ENCODE measurements around the gene LRP1B.
"Not testable (repeated sequence)": the region's sequence is repeated elsewhere in the genome, so short reads cannot be mapped to it uniquely, and the experiment has no call there.

Gene LRP1B

DNA sequence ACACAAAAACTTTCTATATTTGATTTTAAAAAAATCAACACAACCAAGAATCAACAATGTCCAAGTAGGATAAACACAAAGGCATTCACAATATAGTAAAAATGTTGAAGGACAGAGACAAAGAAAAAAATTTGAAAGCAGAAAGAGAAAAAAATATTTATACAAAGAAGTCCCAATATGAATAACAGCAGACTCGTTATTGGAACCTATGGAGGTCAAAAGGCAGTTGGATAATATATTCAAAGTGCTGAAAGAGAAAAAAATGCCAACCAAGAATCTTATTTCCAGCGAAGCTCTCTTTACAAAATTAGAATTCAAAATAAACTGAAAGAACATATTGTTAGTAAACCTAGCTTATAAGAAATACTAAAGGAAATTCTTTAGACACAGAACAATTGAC is 859.5 kb downstream of the LRP1B start:
- no peaks in the 10 kb centered on the region for H3K27me3 Mint-ChIP-seq

DNA sequence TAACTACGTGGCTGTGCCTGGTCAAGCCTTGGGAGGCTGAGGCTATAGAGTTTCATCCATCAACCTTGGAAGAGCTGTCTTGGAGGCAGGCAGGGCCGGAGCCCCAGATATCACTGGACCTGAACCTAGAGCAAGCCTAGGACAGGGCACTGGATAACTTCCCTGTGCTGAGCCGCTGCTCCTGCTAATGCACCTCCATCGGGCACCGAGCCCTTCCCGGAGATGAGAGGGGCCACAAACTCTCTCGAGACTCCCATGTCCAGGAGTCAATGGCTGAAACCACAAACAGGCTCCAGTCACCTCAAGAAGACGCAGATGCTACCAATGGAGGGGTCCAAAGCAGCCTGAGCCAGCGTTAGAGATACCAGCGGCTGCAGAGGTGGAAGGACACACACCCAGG is 866.0 kb downstream of the LRP1B start:
- H3K4me1 Mint-ChIP-seq (ENCODE audit: low read depth) = no peaks in the 10 kb centered on the region
- H3K27ac Mint-ChIP-seq = no peak overlapping the region
- H3K9me3 Mint-ChIP-seq = peaks cover 14% of the 10 kb centered on the region
- no peaks in the 10 kb centered on the region for H3K27me3 Mint-ChIP-seq
- no peak overlapping the region for H3K4me3 Mint-ChIP-seq
- no peaks in the 10 kb centered on the region for H3K36me3 Mint-ChIP-seq (ENCODE audit: low read depth)
- intact Hi-C loops (cut with micrococcal nuclease) = no loop called here

More for the DNA sequence above, 859.5 kb downstream of the LRP1B start:
- Mint-ChIP-seq H3K4me3 (no peak overlapping the region), H3K9me3 (peaks cover 29% of the 10 kb centered on the region), H3K4me1 (ENCODE audit: low read depth) (no peaks in the 10 kb centered on the region), H3K36me3 (ENCODE audit: low read depth) (no peaks in the 10 kb centered on the region), H3K27ac (no peak overlapping the region)
- intact Hi-C loops (cut with micrococcal nuclease) = no loop called here

GRCh38 chr2:141260911-141261310 is 869.9 kb downstream of the LRP1B start:
- Mint-ChIP-seq H3K36me3 (ENCODE audit: low read depth) (no peaks in the 10 kb centered on the region), H3K4me1 (ENCODE audit: low read depth) (no peaks in the 10 kb centered on the region), H3K27ac (no peak overlapping the region), H3K4me3 (no peak overlapping the region), H3K27me3 (no peaks in the 10 kb centered on the region), H3K9me3 (no peaks in the 10 kb centered on the region)
- intact Hi-C loops (cut with micrococcal nuclease) = no loop called here

GRCh38 chr2:141259683-141260082 is 871.1 kb downstream of the LRP1B start:
- H3K4me1 Mint-ChIP-seq (ENCODE audit: low read depth) = no peaks in the 10 kb centered on the region
- H3K27ac Mint-ChIP-seq = no peak overlapping the region
- intact Hi-C loops (cut with micrococcal nuclease) = no loop called here
- H3K27me3 Mint-ChIP-seq = no peaks in the 10 kb centered on the region
- no peak overlapping the region for H3K4me3 Mint-ChIP-seq
- H3K36me3 Mint-ChIP-seq (ENCODE audit: low read depth) = no peaks in the 10 kb centered on the region
- no peaks in the 10 kb centered on the region for H3K9me3 Mint-ChIP-seq

GRCh38 chr2:141242008-141242407 is 888.8 kb downstream of the LRP1B start:
- Mint-ChIP-seq H3K27me3 (no peaks in the 10 kb centered on the region), H3K4me1 (ENCODE audit: low read depth) (no peaks in the 10 kb centered on the region), H3K9me3 (peaks cover 11% of the 10 kb centered on the region), H3K27ac (no peak overlapping the region), H3K36me3 (ENCODE audit: low read depth) (no peaks in the 10 kb centered on the region), H3K4me3 (no peak overlapping the region)
- intact Hi-C loops (cut with micrococcal nuclease) = no loop called here

GRCh38 chr2:141226560-141226959 is 904.3 kb downstream of the LRP1B start:
- Mint-ChIP-seq H3K27ac (no peak overlapping the region), H3K4me1 (ENCODE audit: low read depth) (no peaks in the 10 kb centered on the region)
- intact Hi-C loops (cut with micrococcal nuclease) = no loop called here

DNA sequence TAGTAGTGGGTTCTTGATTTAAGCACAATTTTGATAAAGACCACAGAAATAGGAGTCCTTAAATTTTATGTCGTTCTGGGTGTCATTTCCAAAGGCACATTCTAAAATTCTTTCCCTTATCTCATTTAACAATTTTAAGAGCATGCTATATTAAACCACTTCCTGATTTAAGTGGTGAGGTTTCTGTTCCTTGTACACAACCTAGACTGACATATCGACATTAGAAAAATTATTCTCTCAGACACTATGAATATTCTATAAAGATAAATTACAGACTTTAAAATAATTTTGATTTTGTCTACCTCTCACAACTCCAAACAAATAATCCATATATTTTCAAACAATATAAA is 923.8 kb downstream of the LRP1B start:
- no peak overlapping the region for H3K4me3 Mint-ChIP-seq
- peaks cover 13% of the 10 kb centered on the region for H3K9me3 Mint-ChIP-seq
- intact Hi-C loops (cut with micrococcal nuclease) = no loop called here
- no peaks in the 10 kb centered on the region for H3K27me3 Mint-ChIP-seq
- H3K4me1 Mint-ChIP-seq (ENCODE audit: low read depth) = peaks cover 6% of the 10 kb centered on the region
- H3K27ac Mint-ChIP-seq = peak overlapping the region; percentile 39
- no peaks in the 10 kb centered on the region for H3K36me3 Mint-ChIP-seq (ENCODE audit: low read depth)

More at GRCh38 chr2:141226560-141226959, 904.3 kb downstream of the LRP1B start:
- Mint-ChIP-seq H3K9me3 (peaks cover 20% of the 10 kb centered on the region), H3K27me3 (no peaks in the 10 kb centered on the region), H3K36me3 (ENCODE audit: low read depth) (no peaks in the 10 kb centered on the region), H3K4me3 (no peak overlapping the region)

GRCh38 chr2:141201016-141201565 is 929.7 kb downstream of the LRP1B start:
- Mint-ChIP-seq H3K4me3 (no peak overlapping the region), H3K27ac (no peak overlapping the region), H3K27me3 (no peaks in the 10 kb centered on the region), H3K4me1 (ENCODE audit: low read depth) (no peaks in the 10 kb centered on the region), H3K9me3 (peaks cover 13% of the 10 kb centered on the region), H3K36me3 (ENCODE audit: low read depth) (no peaks in the 10 kb centered on the region)
- intact Hi-C loops (cut with micrococcal nuclease) = no loop called here

DNA sequence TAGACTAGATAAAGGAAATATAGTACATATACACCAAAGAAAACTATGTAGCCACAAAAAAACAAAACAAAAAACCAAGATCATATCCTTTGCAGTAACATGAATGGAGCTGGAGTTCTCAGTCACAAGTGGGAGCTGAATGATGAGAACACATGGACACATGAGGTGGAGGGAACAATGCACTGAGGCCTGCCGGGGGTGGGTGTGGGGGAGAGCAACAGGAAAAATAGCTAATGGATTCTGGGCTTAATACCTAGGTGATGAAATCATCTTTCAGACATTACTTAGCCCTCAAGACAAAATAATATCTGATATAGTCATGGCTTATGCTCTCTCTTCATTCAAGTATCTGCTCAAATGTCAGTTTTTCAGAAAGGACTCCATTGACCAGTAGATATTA is 930.6 kb downstream of the LRP1B start:
- H3K36me3 Mint-ChIP-seq (ENCODE audit: low read depth) = no peaks in the 10 kb centered on the region
- intact Hi-C loops (cut with micrococcal nuclease) = no loop called here
- no peaks in the 10 kb centered on the region for H3K4me1 Mint-ChIP-seq (ENCODE audit: low read depth)

GRCh38 chr2:141199711-141200110 is 931.1 kb downstream of the LRP1B start:
- no peaks in the 10 kb centered on the region for H3K36me3 Mint-ChIP-seq (ENCODE audit: low read depth)
- no peak overlapping the region for H3K27ac Mint-ChIP-seq
- no peak overlapping the region for H3K4me3 Mint-ChIP-seq
- H3K4me1 Mint-ChIP-seq (ENCODE audit: low read depth) = no peaks in the 10 kb centered on the region
- intact Hi-C loops (cut with micrococcal nuclease) = no loop called here
- peaks cover 13% of the 10 kb centered on the region for H3K9me3 Mint-ChIP-seq
- H3K27me3 Mint-ChIP-seq = no peaks in the 10 kb centered on the region

More for the DNA sequence above, 930.6 kb downstream of the LRP1B start:
- H3K9me3 Mint-ChIP-seq = peaks cover 13% of the 10 kb centered on the region
- no peak overlapping the region for H3K4me3 Mint-ChIP-seq
- no peak overlapping the region for H3K27ac Mint-ChIP-seq
- H3K27me3 Mint-ChIP-seq = no peaks in the 10 kb centered on the region

DNA sequence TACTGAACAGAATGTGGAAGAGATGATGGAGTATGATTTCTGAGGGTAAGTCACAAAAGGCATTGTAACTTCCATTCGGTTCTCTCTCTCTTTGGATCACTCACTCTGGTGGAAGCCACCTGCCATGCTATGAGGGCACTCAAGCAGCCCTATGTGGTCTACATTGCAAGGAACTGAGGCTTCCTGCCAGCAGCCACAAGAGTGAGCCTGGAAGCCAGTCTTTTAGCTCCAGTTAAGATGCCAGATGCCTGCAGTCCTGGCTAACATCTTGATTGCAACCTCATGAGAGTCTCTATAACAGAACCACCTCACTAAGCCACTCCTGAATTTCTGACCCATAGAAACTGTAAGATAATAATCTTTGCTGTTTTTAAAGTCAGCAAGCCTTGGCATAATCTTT is 935.7 kb downstream of the LRP1B start:
- Mint-ChIP-seq H3K9me3 (no peaks in the 10 kb centered on the region), H3K27me3 (no peaks in the 10 kb centered on the region), H3K27ac (no peak overlapping the region), H3K4me1 (ENCODE audit: low read depth) (no peaks in the 10 kb centered on the region), H3K36me3 (ENCODE audit: low read depth) (no peaks in the 10 kb centered on the region), H3K4me3 (no peak overlapping the region)
- intact Hi-C loops (cut with micrococcal nuclease) = no loop called here

- Mint-ChIP-seq H3K36me3 (ENCODE audit: low read depth) (no peaks in the 10 kb centered on the region), H3K4me1 (ENCODE audit: low read depth) (no peaks in the 10 kb centered on the region), H3K4me3 (no peak overlapping the region), H3K9me3 (peaks cover 6% of the 10 kb centered on the region), H3K27ac (no peak overlapping the region), H3K27me3 (no peaks in the 10 kb centered on the region)
- intact Hi-C loops (cut with micrococcal nuclease) = no loop called here
These were observed 943.8 kb downstream of the LRP1B start for GRCh38 chr2:141187075-141187439.

- Mint-ChIP-seq H3K4me1 (ENCODE audit: low read depth) (no peaks in the 10 kb centered on the region), H3K9me3 (peaks cover 6% of the 10 kb centered on the region), H3K4me3 (no peak overlapping the region), H3K36me3 (ENCODE audit: low read depth) (no peaks in the 10 kb centered on the region), H3K27me3 (no peaks in the 10 kb centered on the region), H3K27ac (no peak overlapping the region)
- intact Hi-C loops (cut with micrococcal nuclease) = no loop called here
These were observed 944.3 kb downstream of the LRP1B start for GRCh38 chr2:141186413-141187074.

DNA sequence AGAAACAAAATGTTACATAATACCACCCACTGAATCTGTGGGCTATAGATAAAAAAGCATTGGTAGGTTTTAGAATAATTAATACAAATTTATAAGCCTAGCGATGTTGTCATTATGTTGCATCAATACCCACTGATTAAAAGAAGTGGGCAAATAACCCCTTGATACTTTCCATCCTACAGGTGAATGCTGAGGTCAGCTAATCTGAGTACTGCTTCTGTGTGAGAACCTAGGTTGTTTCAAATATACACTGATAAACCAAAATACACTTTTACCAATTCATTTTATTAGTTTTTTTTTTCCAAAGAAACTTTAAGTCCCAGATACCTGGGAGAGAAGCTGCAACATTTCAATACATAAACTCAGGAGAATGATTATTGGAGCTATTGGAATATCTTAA is 948.6 kb downstream of the LRP1B start:
- peaks cover 6% of the 10 kb centered on the region for H3K9me3 Mint-ChIP-seq
- intact Hi-C loops (cut with micrococcal nuclease) = no loop called here
- H3K4me3 Mint-ChIP-seq = no peak overlapping the region
- no peak overlapping the region for H3K27ac Mint-ChIP-seq
- no peaks in the 10 kb centered on the region for H3K4me1 Mint-ChIP-seq (ENCODE audit: low read depth)
- H3K36me3 Mint-ChIP-seq (ENCODE audit: low read depth) = no peaks in the 10 kb centered on the region
- no peaks in the 10 kb centered on the region for H3K27me3 Mint-ChIP-seq

DNA sequence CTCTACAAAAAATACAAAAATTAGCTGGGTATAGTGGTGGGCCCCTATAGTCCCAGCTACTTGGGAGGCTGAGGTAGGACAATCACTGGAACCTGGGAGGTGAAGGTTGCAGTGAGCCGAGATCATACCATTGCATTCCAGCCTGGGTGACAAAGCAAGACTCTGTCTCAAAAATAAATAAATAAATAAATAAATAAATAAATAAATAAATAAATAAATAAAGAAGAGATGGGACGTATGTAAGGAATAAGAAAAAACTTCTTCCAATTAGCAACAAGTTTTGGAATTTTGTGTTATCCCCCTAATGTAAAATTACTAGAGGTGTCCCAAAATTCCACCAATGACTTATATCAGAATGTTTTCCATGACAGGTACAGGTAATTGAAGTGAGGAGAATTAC is 961.7 kb downstream of the LRP1B start:
- H3K4me1 Mint-ChIP-seq (ENCODE audit: low read depth); H3K9me3 Mint-ChIP-seq; H3K36me3 Mint-ChIP-seq (ENCODE audit: low read depth); intact Hi-C loops (cut with micrococcal nuclease); H3K27me3 Mint-ChIP-seq; H3K4me3 Mint-ChIP-seq; H3K27ac Mint-ChIP-seq: not testable (repeated sequence)
